HG03432 (cell line): ENCODE measurements around the gene PHYKPL.
"Not testable (repeated sequence)": the region's sequence is repeated elsewhere in the genome, so short reads cannot be mapped to it uniquely, and the experiment has no call there.

ENCODE experiments used
- ATAC-seq: cut with Tn5 transposase; IDR thresholded peaks from one replicate; pipeline ENCODE4 v1.9.1; 2021; ENCODE audit warnings: mild to moderate bottlenecking, moderate library complexity; ENCODE audit not compliant: unreplicated experiment

Gene PHYKPL

DNA sequence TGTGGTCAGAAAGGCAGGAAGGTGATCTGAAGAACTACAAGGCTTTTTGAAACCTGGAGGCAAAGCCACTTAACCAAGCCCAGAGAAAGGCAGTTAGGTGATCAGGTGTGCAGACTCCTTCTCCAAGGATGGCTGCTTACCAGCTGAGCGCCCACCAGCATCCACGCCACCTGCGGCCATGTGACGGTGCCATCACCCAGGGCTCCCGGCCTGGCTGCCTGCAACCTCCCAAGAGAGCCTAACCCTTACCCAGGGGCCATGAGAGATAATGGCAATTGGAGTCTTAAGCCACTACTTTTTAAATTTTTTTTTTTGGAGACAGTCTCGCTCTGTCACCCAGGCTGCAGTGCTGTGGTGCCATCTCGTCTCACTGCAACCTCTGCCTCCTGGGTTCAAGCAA, 33.1 kb upstream of the PHYKPL start:
- ATAC-seq: no peak

GRCh38 chr5:178264044-178264443, 31.4 kb upstream of the PHYKPL start:
- no peak for ATAC-seq

- no peak for ATAC-seq
Measured at GRCh38 chr5:178261666-178262600, 29.3 kb upstream of the PHYKPL start.

DNA sequence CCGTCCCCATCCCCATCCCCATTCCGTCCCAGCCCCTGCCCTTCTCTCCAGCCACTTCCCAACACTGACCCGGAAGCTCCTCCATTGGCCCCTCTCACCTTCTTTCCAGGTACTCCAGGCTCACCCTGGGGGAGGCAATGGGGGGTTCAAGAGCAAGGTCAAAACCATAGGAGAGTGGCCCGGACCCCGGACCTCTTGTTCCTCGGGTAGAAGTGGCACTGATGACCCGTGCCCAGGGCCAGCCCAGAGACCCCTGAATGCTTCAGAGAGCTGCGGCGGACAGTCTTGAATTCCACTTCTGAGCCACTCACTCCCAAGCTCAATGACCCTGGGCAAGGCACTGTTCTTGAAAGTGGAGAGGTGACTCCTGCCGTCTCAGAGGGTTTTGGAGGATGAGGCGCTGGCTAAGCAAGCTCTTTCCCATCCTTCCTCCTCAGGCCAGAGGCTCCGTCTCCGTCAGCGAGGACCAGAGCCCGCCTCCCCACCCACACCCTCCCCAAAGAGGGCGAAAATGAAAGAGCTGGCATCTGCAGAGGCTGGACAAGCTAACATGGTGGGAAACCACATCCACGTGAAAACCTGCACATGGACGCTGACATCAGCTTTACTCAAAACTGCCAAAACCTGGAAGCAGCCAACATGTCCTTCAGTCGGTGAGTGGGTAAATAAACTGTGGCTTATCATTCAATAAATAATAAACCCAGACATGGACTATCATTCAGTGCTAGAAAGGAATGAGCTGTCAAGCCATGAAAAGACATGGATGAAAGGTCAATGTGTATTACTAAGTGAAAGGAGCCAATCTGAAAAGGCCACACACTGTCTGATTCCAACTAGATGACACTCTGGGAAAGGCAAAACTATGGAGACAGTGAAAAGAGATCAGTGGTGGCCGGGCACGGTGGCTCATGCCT, 27.3 kb upstream of the PHYKPL start:
- ATAC-seq: no peak

DNA sequence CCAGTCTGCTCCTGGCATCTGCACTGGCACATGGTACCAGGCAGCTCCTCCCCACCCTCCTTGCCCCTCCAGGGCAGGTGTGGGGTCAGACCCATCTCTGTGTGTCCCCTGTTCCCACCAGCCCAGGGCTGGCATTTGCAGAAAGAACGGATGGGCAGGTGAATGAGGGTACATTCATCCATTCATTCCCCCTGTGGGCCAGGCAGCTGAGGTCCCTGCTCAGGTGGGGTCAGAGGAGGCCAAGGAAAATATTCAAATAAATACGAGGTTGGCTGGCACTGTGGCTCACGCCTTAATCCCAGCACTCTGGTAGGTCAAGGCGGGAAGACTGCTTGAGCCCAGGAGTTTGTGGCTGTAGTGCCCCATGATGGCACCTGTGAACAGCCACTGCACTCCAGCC, 25.0 kb upstream of the PHYKPL start:
- ATAC-seq: no peak

- ATAC-seq: no peak
Measured at GRCh38 chr5:178256746-178257145, 24.1 kb upstream of the PHYKPL start.

GRCh38 chr5:178253632-178254031, 21.0 kb upstream of the PHYKPL start:
- not testable (repeated sequence) for ATAC-seq

GRCh38 chr5:178252258-178252657, 19.7 kb upstream of the PHYKPL start:
- ATAC-seq: no peak

GRCh38 chr5:178250263-178250662, 17.7 kb upstream of the PHYKPL start:
- no peak for ATAC-seq

DNA sequence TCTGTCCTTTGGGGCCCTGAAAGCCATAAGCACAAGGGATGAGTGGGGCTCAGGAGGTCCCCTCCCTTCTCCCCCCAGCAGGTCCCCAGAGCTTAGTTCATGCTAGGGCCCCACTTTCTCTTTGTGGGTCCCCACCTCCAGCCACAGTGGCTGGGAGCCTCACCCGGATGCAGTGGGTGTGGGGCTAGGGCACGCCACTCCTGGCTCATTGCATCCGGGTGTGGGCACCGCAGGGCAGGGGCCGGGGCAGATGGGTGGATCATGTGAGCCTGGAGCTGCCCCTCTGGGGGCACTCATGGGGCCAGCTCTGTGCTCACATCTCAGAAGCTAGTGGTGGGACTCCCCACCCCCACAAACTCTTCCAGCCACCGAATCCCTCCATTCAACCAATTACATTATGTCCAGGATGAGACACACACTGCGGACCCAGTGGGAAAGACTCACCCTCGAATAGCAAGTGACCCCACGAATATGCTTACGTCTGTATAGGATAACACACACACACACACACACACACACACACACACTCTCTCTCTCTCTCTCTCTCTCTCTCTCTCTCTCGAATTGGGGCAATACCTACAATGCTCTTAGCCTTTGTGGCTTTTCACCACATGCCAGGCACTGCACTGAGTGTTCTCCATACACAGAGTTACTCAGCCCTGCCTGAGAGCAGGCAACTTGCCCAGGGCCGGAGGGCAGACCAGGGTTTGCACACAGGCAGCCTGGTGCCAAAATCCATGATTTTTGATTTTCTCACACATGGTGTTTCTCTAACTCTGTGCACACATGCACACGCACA, 16.8 kb upstream of the PHYKPL start:
- no peak for ATAC-seq

- no peak for ATAC-seq
Measured at GRCh38 chr5:178248750-178249149, 16.1 kb upstream of the PHYKPL start.

DNA sequence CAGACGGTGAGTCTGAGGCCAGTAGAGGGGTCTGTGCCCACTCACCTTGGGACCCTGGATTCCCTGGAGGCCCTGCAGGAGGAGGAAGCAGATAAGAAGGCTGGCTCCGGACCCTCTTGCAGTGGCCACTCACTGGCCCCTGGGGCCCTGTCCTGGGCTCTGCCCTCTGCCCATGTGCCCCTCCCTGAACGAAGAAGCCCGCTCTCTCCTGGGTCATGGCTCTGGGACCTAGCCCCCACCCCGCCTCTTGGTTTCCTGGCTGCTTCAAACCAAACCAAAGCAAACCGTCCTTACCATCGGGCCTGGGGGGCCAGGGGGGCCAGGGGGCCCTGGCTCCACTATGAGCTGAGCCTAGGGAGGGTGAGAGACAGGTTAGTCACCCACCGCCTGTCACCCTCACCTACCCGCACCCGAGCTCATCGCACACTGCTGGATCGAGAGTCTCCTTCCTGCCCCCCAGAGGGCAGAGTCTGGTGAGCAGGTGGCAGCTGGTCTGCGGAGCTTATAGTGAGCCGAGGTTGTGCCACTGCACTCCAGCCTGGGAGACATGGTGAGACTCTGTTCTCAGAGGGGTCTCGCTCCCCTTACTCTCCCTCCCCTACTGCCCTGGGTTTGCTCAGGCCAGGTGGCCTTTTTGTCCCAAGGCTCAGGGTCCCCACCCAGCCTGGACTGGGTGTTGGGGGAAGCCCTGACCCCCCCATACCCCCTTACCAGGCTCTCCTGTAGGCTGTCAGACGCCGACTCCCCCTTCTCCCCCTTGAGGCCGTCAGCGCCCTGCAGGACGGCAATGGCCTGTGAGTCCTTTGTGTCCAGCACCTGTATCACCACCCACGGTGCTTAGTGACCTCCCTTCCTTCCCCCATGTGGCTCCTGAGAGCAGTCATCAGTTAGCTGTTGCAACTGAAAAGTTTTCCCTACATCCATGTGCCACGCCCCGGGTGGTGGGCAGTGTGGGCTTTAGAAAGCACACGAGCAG, 15.2 kb upstream of the PHYKPL start:
- no peak for ATAC-seq

- ATAC-seq: no peak
Measured at GRCh38 chr5:178246624-178247279, 14.2 kb upstream of the PHYKPL start.

- no peak for ATAC-seq
Measured at GRCh38 chr5:178245389-178245788, 12.8 kb upstream of the PHYKPL start.

DNA sequence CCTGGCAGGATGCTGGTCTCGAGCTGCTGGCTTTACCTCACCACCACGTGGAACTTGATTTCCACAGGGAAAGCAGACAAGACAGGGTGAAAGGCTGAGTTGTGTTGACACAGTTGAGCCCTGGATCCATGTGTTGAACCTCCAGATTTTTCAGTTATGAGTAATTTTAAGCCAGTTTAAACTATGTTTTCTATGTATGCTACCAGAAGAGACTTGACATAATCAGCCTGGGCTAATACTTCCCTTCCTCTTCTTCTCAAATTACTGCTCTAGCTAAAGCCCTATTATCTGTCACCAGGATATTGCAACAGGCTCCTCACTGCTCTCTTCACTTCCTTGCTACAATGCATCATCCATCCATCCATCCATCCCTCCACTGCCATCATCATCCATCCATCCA, 12.0 kb upstream of the PHYKPL start:
- ATAC-seq: no peak

DNA sequence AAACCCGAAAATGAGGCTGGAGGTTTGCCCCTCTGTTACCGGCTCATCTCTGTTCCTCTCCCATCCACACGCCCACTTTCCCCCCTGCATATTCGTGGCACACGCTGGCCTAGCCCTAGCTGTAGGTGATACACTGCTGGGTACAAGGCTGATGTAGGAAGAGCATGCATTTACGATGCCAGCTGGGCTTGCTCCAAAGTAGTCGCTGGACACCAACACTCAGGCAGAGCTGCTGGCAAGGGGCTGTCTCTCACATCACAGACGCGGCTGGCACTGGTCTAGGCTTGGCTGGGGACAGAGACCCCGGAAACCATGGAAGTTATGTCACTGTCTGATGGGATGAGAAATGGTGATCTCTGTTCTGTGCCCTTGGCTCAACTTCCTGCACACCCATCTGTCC, 9.8 kb upstream of the PHYKPL start:
- no peak for ATAC-seq

DNA sequence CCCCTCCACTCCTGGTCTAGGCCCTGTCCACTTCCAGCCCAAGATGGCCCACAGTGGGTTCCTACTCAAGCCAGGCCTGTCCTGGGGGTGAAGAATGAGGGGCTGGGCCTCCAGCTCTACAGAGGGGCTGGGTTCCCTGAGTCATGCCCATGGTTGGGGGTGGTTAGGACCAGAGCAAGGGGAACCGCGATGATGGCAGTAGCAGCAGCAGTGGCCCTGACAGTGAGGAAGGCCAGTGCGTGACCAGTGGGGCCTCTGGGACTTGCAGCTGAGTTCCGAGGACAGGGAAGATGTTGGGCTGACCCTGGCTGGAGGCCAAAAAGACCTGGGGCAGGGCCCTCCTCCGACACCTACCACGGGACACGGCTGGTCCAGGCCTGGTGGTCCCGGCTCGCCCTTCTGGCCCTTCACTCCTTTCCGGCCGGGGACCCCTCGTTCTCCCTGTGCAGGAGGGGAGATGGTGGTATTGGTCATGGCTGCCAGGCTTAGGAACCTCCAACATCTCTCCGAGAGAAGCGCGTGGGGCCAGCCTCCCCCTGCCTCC, 9.2 kb upstream of the PHYKPL start:
- no peak for ATAC-seq

- no peak for ATAC-seq
Measured at GRCh38 chr5:178241231-178241663, 8.6 kb upstream of the PHYKPL start.

DNA sequence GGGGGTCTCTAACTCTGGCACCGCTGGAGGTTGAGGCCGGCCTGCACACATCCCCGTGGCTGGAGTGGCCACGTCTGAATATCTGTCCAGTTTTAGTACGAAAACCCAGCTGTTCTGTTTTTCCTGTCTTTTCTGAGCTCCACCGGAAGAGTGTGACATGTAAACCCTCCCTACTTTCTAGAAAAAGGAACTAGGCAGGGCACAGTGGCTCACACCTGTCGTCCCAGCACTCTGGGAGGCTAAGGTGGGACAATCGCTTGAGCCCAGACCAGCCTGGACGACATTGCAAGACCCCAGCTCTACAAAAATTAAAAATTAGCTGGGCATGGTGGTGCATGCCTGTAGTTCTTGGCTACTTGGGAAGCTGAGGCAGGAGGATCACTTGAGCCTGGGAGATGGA, 8.2 kb upstream of the PHYKPL start:
- ATAC-seq: no peak
